OCI-LY1 (cell line): ENCODE data around the gene CLTC.

Source experiments
- H2AFZ ChIP-seq: fragments of 200-600 bp; sonication (generic), shearing (Covaris generic); 2 replicates; pipeline ENCODE4 v1.6.0; 2014; ENCODE audit warnings: antibody characterized with exemption, mild to moderate bottlenecking, low read length
- H3F3A ChIP-seq: fragments of 200-600 bp; sonication (generic), shearing (Covaris generic); 2 replicates; pipeline ENCODE4 v1.6.0; 2014; ENCODE audit warnings: mild to moderate bottlenecking, antibody characterized with exemption, low read length, moderate library complexity; ENCODE audit not compliant: insufficient read depth
- H3K27ac ChIP-seq: fragments of 200-600 bp; sonication (generic); 2 replicates; pipeline ENCODE4 v1.5.1; 2014; ENCODE audit warnings: low read length, mixed run types, mild to moderate bottlenecking, low read depth; ENCODE audit not compliant: poor library complexity, severe bottlenecking
- H3K27me3 ChIP-seq: fragments of 200-600 bp; sonication (generic); 2 replicates; pipeline ENCODE4 v1.6.0; 2014; ENCODE audit warnings: antibody characterized with exemption, mild to moderate bottlenecking, low read length, moderate library complexity; ENCODE audit not compliant: insufficient read depth
- H3K36me3 ChIP-seq: fragments of 200-600 bp; sonication (generic); 2 replicates; pipeline ENCODE4 v1.6.1; 2014; ENCODE audit warnings: mild to moderate bottlenecking, antibody characterized with exemption, low read length, moderate library complexity, mixed read lengths; ENCODE audit not compliant: insufficient read depth
- H3K4me1 ChIP-seq: fragments of 200-600 bp; sonication (generic); 2 replicates; pipeline ENCODE4 v1.5.1; 2014; ENCODE audit warnings: mild to moderate bottlenecking, low read length, moderate library complexity; ENCODE audit not compliant: insufficient read depth, severe bottlenecking
- H3K4me2 ChIP-seq: fragments of 200-600 bp; sonication (generic), shearing (Covaris generic); 2 replicates; pipeline ENCODE4 v1.6.1; 2014; ENCODE audit warnings: low read length
- H3K4me3 ChIP-seq: fragments of 200-600 bp; sonication (generic); 2 replicates; pipeline ENCODE4 v1.5.1; 2014; ENCODE audit warnings: low read length, low read depth, mild to moderate bottlenecking, mixed read lengths; ENCODE audit not compliant: poor library complexity, severe bottlenecking
- H3K79me2 ChIP-seq: fragments of 200-600 bp; shearing (Covaris generic); 2 replicates; pipeline ENCODE4 v1.6.1; 2016; ENCODE audit warnings: mixed run types, low read length, mixed read lengths; ENCODE audit not compliant: insufficient read depth
- H3K9ac ChIP-seq: fragments of 200-600 bp; sonication (generic), shearing (Covaris generic); 2 replicates; pipeline ENCODE4 v1.6.1; 2014; ENCODE audit warnings: mild to moderate bottlenecking, low read length, mixed read lengths
- H3K9me2 ChIP-seq: fragments of 200-600 bp; sonication (generic), shearing (Covaris generic); 2 replicates; pipeline ENCODE4 v1.6.1; 2014; ENCODE audit warnings: low read depth, mild to moderate bottlenecking, low read length, mixed read lengths
- H3K9me3 ChIP-seq: fragments of 200-600 bp; shearing (Covaris generic); 2 replicates; pipeline ENCODE4 v1.6.1; 2014; ENCODE audit warnings: low read length, mixed read lengths
- H4K20me1 ChIP-seq: fragments of 200-600 bp; sonication (generic), shearing (Covaris generic); 2 replicates; pipeline ENCODE4 v1.6.0; 2016; ENCODE audit warnings: mild to moderate bottlenecking, low read length; ENCODE audit not compliant: insufficient read depth
- CTCF ChIP-seq: fragments of 200-600 bp; sonication (generic), shearing (Covaris generic); IDR thresholded peaks from 2 replicates; pipeline ENCODE4 v1.5.1; 2017; ENCODE audit warnings: mild to moderate bottlenecking, antibody characterized with exemption, low read length, moderate library complexity, mixed read lengths
- EZH2 ChIP-seq: fragments of 200-600 bp; sonication (generic), shearing (Covaris generic); IDR thresholded peaks from 2 replicates; pipeline ENCODE4 v1.8.0; 2017; ENCODE audit warnings: borderline replicate concordance, mixed run types, mild to moderate bottlenecking, antibody characterized with exemption, low read length, moderate library complexity, mixed read lengths

The CLTC gene

GRCh38 chr17:59666235-59666634 is 46.5 kb downstream of the CLTC start:
- H3K79me2 ChIP-seq: no peaks in the 10 kb centered on the region
- no peaks in the 10 kb centered on the region for H3K4me1 ChIP-seq
- H3K9me3 ChIP-seq: no peaks in the 10 kb centered on the region
- no peaks in the 10 kb centered on the region for H3F3A ChIP-seq
- H3K4me2 ChIP-seq: no peak overlapping the region
- no peak overlapping the region for H2AFZ ChIP-seq
- H3K9me2 ChIP-seq: no peaks in the 10 kb centered on the region
- no peak overlapping the region for H3K4me3 ChIP-seq
- no peak for TF ChIP-seq CTCF
- no peaks in the 10 kb centered on the region for H3K27me3 ChIP-seq
- H4K20me1 ChIP-seq: no peaks in the 10 kb centered on the region
- no peak overlapping the region for H3K27ac ChIP-seq
- peaks cover 97% of the 10 kb centered on the region for H3K36me3 ChIP-seq
- H3K9ac ChIP-seq: no peak overlapping the region

GRCh38 chr17:59668816-59669215 is 49.1 kb downstream of the CLTC start:
- peaks cover 92% of the 10 kb centered on the region for H3K36me3 ChIP-seq
- no peak overlapping the region for H3K4me2 ChIP-seq
- no peaks in the 10 kb centered on the region for H3K9me3 ChIP-seq
- H3K79me2 ChIP-seq: no peaks in the 10 kb centered on the region
- no peaks in the 10 kb centered on the region for H3K27me3 ChIP-seq
- no peaks in the 10 kb centered on the region for H4K20me1 ChIP-seq
- TF ChIP-seq CTCF (no peak), EZH2 (no peak)
- no peak overlapping the region for H3K27ac ChIP-seq
- no peak overlapping the region for H3K9ac ChIP-seq
- H3K9me2 ChIP-seq: no peaks in the 10 kb centered on the region
- no peaks in the 10 kb centered on the region for H3F3A ChIP-seq
- H3K4me3 ChIP-seq: no peak overlapping the region
- H3K4me1 ChIP-seq: no peaks in the 10 kb centered on the region
- H2AFZ ChIP-seq: no peak overlapping the region

- Histone ChIP-seq H3K27me3 (no peaks in the 10 kb centered on the region), H3K79me2 (no peaks in the 10 kb centered on the region), H3K4me2 (no peak overlapping the region), H3K27ac (no peak overlapping the region), H2AFZ (no peak overlapping the region), H3K9me3 (no peaks in the 10 kb centered on the region), H3K4me1 (no peaks in the 10 kb centered on the region), H3K4me3 (no peak overlapping the region), H3K36me3 (peaks cover 92% of the 10 kb centered on the region), H3K9me2 (no peaks in the 10 kb centered on the region), H4K20me1 (no peaks in the 10 kb centered on the region), H3F3A (no peaks in the 10 kb centered on the region), H3K9ac (no peak overlapping the region)
- no peak for TF ChIP-seq EZH2
- TF ChIP-seq CTCF: no peak
These were observed 49.7 kb downstream of the CLTC start for GRCh38 chr17:59669411-59669810.
